Urothelium cell line (cell line): ENCODE measurements around the gene SNAPC2.
"Not testable (repeated sequence)": the region's sequence is repeated elsewhere in the genome, so short reads cannot be mapped to it uniquely, and the experiment has no call there.

Experiments used
- DNase-seq: peaks from one replicate; pipeline ENCODE4 v3.0.0; 2011; ENCODE audit warnings: low spot score, mixed read lengths
- FAIRE-seq: peaks from 2 replicates; lab custom pipeline; 2011; peaks lifted over from hg19 to GRCh38; lab: Jason Lieb, UNC

SNAPC2 gene

DNA sequence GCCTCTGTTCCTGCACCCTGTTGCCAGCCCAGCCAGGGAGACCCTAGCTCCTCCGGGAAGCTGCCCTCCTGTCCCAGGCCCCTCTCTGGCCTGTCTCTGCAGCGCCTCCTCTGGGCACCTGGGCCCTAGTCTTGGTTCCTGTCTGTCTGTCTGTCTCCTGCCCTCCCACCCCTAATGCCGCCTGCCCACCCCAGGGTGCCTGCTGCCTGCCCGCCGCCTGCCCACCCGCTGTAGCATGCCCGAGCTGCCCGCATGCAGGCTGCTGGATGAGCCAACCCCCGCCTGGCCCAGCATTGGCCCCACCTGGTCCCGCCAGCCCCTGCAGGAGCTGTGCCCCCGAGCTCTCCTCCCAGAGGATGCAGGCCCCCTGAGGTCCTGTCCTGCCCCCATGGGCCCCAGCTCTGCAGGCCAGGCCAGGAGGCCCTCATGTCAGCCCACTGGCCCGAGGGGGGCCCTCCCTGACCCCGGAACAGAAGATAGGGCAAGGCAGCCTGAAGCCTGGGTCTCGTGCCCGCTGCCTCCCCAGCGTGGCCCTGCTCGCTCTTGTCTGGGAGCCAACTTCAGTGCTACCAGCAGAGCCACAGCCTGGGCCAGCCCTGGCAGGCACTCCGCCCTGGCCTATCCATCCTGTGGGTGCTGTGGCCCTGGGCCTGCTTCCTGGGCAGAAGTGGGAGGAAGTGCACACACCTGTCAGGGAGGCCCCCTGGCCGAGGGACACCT, 11.2 kb upstream of the SNAPC2 start:
- no peak for DNase-seq
- no peak for FAIRE-seq

GRCh38 chr19:7909471-7910067, 10.6 kb upstream of the SNAPC2 start:
- FAIRE-seq (no peak), DNase-seq (no peak)

GRCh38 chr19:7910321-7911161, 9.6 kb upstream of the SNAPC2 start:
- DNase-seq (no peak), FAIRE-seq (no peak)

GRCh38 chr19:7911508-7912143, 8.5 kb upstream of the SNAPC2 start:
- DNase-seq (no peak), FAIRE-seq (no peak)

DNA sequence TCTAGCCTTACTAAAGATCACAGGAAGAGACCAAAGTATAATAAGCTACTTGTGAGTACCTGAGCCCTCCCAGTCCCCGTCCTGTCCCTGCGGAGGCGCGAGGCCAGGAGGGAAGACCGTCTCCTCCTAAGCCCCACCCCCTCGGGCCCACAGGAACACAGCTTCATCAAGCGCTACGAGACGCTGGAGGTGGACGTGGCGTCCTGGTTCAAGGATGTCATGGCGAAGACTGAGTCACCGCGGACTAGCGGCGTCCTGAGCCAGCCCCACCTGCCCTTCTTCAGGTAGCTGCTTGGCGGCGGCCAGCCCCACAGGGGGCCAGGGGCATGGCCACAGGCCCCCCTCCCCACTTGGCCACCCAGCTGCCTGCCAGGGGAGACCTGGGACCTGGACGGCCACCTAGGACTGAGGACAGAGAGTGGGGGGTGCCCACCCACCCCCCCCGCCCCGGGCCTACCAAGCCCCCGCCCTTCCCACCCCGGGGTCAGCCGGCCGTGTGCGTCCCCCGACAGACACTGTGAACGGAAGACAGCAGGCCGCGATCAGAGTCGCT, 7.9 kb upstream of the SNAPC2 start:
- DNase-seq (no peak), FAIRE-seq (no peak)

GRCh38 chr19:7912697-7913564, 7.2 kb upstream of the SNAPC2 start:
- FAIRE-seq (no peak), DNase-seq (no peak)

- no peak for FAIRE-seq
These were observed 6.5 kb upstream of the SNAPC2 start for GRCh38 chr19:7913652-7914051.

DNA sequence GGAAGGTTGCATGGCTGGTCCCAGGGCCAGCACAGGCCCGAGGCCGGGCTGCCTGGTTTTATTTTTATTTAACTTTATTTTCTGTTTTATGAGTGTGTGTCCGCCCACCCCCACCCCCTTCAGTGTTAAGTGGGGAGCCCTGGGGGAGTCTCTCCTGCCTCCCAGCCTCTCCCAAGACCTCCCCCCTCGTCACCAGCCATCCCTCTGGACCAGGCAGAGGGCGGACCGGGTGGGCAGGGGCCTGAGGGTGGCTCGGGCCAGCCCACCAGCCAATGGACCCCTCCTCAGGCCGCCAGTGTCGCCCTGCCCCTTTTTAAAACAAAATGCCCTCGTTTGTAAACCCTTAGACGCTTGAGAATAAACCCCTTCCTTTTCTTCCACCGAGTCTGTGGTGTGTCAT, 6.0 kb upstream of the SNAPC2 start:
- FAIRE-seq: no peak

More at GRCh38 chr19:7913652-7914051, 6.5 kb upstream of the SNAPC2 start:
- DNase-seq: no peak

GRCh38 chr19:7914598-7915045, 5.5 kb upstream of the SNAPC2 start, which contains the start of gene TGFBR3L:
TSS of gene TGFBR3L (plus strand) at chr19:7914830.
- no peak for DNase-seq
- no peak for FAIRE-seq

More for the DNA sequence above, 6.0 kb upstream of the SNAPC2 start:
- DNase-seq: no peak

- FAIRE-seq: no peak
- no peak for DNase-seq
These were observed 4.7 kb upstream of the SNAPC2 start for GRCh38 chr19:7915250-7916102.

DNA sequence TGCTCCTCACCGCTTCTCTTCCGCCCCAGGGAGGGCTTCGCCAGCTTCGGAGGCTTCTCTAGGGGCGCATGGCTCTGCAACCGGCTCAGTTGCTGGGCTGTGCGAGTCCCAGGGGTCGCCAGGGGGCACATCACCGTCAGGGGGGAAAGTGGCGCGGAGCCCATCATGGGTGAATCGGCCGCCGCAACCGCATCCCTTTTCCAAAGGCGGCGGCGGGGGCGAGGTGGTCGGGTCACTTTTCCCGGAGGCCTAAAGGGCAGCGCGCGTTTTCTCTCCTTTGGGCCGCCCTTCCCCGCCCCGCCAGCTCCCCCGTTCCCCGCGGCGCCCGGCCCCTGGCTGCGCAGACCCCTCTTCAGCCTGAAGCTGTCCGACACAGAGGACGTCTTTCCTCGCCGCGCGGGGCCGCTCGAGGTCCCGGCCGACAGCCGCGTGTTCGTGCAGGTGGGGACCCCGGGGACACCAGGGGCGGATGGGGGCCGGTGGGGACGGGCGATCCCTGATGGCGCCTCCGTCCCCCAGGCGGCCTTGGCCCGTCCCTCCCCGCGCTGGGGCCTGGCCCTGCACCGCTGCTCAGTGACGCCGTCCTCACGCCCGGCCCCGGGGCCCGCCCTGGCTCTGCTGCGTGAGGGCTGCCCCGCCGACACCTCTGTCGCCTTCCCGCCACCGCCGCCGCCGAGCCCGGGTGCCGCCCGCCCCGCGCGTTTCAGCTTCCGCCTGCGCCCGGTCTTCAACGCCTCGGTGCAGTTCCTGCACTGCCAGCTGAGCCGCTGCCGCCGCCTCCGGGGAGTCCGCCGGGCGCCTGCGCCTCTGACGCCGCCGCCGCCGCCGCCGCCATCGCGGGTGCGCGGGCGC, 3.8 kb upstream of the SNAPC2 start:
- FAIRE-seq: no peak
- no peak for DNase-seq

GRCh38 chr19:7916955-7917266, 3.2 kb upstream of the SNAPC2 start:
- FAIRE-seq (no peak), DNase-seq (no peak)

- DNase-seq (no peak), FAIRE-seq (no peak)
These were observed 2.7 kb upstream of the SNAPC2 start for GRCh38 chr19:7917267-7918061.

GRCh38 chr19:7918062-7918614, 2.0 kb upstream of the SNAPC2 start:
- DNase-seq, FAIRE-seq: not testable (repeated sequence)

GRCh38 chr19:7918615-7919421, 1.3 kb upstream of the SNAPC2 start:
- FAIRE-seq (no peak), DNase-seq (no peak)
